Stimulated activated CD8-positive, alpha-beta memory T cell treated with anti-CD3 and anti-CD28 coated beads, Interleukin-7, amount 100 ng/mL, for 24 hours (primary cell): Measurements from ENCODE around the gene IGFLR1.
"Not testable (repeated sequence)": the region's sequence is repeated elsewhere in the genome, so short reads cannot be mapped to it uniquely, and the experiment has no call there.

Experiments used
- DNase-seq: peaks from one replicate; pipeline ENCODE4 v3.0.0-alpha.2; 2020; ENCODE audit warnings: low read depth

Gene IGFLR1

GRCh38 chr19:35777086-35777841 is 35.0 kb upstream of the IGFLR1 start:
- DNase-seq: no peak

- DNase-seq: no peak
These were observed 34.0 kb upstream of the IGFLR1 start for GRCh38 chr19:35776102-35776788.

- DNase-seq: peak; percentile 98
These were observed 33.2 kb upstream of the IGFLR1 start, which contains the start of gene ARHGAP33 for GRCh38 chr19:35775298-35776101. Gene ARHGAP33 (plus strand): TSS chr19:35775564. CDS start chr19:35775659, 95 bp downstream.

GRCh38 chr19:35775046-35775297 is 32.7 kb upstream of the IGFLR1 start:
- DNase-seq: no peak

- no peak for DNase-seq
These were observed 32.2 kb upstream of the IGFLR1 start for GRCh38 chr19:35774274-35775045.

- DNase-seq: no peak
These were observed 31.0 kb upstream of the IGFLR1 start for GRCh38 chr19:35773020-35773806.

GRCh38 chr19:35772362-35772761 is 30.1 kb upstream of the IGFLR1 start:
- not testable (repeated sequence) for DNase-seq

DNA sequence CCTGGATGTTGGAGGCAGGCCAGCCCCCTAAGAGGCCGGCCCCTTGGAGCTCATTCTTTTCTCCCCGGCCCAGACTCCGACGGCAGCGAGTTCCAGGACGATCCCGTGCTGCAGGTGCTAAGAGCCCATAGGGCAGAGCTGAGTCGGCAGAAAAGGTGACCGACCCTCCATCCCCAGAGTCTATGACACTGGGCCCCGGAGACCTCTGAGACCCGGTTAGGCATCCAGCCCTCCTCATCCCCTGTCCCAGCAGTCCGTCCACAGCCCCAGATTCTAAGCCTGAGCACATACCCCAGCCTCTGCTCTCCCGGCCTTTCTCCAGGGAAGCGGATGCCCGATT is 25.8 kb upstream of the IGFLR1 start:
- DNase-seq: no peak

- DNase-seq: no peak
These were observed 25.2 kb upstream of the IGFLR1 start for GRCh38 chr19:35767288-35768081.

DNA sequence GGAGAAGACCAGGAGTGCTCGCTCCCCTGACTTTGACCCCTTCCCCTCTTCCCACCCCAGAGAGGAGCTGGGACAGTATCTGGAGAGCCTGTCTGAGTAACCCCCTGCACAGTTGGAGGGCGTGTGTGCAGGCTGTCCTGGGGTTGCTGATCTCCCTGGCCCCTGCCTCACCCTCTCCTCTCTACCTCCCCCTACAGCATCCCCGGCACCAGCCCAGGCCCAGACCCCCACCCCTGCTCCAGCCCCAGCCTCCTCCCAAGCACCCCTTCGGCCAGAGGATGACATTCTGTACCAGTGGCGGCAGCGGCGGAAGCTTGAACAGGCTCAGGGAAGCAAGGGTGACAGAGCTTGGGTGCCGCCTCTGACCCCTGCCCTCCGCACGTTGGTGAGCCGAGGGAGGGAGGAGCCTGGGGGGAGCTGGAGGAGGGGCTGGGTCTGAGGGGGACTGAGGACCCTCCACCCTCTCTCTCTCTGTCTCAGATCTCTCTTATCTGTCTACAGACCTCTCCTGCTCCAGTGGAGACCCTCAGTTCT is 24.4 kb upstream of the IGFLR1 start:
- DNase-seq: no peak

DNA sequence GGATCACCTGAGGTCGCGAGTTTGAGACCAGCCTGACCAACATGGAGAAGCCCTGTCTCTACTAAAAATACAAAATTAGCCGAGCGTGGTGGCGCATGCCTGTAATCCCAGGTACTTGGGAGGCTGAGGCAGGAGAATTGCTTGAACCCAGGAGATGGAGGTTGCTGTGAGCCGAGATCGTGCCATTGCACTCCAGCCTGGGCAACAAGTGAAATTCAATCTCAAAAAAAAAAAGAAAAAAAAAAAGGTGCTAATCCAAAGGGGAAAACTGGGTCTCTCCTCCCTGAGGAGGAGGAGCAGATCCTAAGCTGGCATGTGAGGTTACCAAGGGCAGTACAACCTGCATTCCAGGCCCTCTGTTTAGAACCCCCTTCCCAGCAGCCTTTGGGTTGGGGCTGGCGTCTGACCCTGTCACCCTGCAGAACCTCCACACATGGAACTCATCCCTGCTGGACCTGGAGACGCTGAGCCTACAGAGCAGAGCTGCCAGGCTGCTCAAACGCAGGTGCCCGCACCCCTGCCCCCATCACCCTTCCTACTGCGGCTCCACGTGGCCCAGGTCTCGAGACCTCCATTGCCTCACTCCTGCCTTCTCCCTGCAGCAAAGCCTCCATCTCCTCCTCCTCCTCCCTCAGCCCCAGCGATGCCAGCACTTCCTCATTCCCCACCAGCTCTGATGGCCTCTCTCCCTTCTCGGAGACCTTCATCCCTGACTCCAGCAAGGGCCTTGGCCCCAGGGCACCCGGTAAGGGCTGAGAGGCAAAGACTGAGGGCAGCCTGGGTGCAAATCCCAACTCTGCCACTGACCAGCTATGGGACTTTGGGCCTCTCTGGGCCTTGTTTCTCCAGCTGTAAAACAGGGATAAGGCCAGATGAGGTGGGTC is 22.4 kb upstream of the IGFLR1 start:
- no peak for DNase-seq

DNA sequence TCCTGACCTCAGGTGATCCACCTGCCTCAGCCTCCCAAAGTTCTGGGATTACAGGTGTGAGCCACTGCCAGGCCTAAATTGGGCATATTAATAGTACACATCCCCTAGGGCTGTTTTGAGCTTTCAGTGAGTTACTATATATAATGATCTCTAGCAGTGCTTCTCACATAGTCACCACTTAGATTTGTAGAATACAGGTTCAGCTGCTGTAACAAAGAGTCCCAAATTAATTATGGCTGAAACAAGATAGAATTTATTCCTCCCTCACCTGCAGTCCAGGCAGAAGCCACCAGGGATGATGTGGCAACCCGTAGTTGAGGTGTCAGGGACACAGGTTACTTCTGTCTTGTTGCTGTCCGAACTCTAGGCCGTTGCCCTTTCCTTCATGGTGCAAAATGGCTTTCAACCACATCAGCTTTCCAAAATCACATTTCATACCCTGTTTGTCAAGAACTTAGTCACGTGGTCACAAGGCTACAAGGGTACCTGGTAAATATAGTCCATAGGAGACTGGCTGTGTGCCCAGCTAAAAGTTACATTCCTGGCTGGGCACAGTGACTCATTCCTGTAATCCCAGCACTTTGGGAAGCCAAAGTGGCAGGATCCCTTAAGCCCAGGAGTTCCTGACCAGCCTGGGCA is 18.6 kb upstream of the IGFLR1 start:
- DNase-seq: no peak

DNA sequence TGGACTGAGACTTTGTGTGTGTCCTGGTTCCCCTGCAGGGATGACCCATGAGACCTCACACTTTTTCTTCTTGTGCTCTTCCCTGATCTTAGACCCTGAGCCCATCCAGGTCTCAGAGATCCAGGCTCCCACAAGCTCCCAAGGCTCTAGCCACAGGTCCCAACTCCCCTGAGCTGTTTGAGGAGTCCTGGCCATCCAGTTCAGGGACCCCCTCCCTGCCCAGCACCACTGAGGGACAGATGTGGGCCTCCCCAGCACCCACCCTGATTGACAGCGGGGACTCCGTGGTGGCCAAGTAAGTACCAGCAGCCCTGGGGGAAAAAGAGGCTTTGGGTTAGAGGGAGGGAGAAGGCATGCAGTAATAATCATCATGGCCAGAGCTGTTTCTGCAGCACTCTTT is 17.4 kb upstream of the IGFLR1 start:
- DNase-seq: no peak

DNA sequence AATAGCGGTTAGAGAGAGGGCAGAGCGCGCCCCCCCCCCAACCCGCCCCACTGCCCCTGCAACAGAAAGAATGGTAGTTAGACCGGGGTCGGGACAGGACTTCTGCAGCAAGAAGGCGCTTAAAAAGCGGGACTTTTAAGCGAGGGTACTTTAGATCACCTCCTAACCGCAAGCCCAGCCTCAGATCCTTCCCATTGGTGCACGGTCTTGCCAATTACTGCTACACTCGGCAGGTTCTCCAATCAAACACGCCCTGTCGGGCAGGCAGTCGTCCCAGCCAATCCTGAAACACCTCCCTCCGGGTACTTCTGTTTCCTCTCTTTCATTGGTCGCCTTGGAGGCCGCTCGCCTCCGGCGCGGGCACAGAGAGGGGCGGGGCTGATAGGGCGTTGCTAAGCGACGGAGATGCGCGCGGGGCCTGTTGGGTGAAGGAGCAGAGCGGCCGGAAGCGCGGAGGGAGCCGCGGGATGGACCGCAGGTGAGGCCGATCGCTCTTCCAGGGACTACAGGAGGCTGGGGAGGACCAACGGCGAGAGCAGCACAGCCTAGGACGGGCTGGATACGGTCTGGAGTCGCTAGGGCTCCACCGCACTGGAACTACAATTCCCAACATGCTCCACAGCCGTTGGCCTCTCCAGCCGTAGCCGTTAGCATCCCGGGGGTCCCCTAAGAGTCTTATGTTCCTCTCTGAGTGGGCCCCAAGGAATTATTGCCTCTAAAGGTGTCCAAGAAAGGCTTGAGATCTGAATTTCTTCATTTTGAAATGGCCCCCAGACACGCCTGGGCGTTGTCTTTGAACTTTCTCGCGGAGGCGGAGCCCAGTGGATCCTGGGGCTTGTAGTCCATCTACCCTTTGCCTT is 15.7 kb upstream of the IGFLR1 start, which contains the start of gene PROSER3:
PROSER3 (plus strand) TSS at position 428 of the 860 bp plus-strand sequence; CDS start at position 468, 40 bp downstream.
- peak; percentile 97 for DNase-seq

DNA sequence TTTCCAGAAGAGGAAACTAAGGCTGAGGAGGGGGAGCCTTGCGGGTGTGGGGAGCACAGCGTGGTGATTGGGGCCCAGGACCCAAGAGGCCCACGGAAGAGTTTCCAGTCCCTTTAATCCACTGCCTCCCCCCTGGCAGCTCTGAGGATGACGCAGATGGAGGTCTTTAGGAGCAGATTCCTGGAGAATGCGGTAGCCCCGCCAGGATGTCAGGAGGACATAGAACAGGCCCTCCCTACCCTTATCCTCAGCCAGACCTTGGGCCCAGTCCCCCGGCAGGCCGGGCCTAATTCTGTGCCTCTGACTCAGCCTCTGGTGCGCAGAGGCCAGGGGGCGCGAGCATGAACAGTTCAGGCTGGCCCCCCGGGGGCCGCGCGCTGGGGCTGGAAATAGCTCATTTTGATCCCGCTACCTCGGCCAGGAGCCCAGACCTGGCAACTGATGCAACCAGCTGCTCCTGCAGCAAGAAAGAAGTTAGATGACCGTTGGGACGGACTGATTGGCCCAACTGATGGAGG is 15.0 kb upstream of the IGFLR1 start:
- DNase-seq: no peak

GRCh38 chr19:35756377-35757230 is 14.4 kb upstream of the IGFLR1 start, which contains the start of gene HSPB6:
Gene HSPB6 (minus strand): TSS chr19:35757029. CDS start chr19:35757008, 21 bp downstream.
- DNase-seq: no peak
